Stimulated activated CD8-positive, alpha-beta memory T cell treated with anti-CD3 and anti-CD28 coated beads, Interleukin-12 subunit alpha, Interleukin-12 subunit beta, amount 100 ng/mL, for 24 hours (primary cell): Measurements from ENCODE around the gene RAB42.
"Not testable (repeated sequence)": the region's sequence is repeated elsewhere in the genome, so short reads cannot be mapped to it uniquely, and the experiment has no call there.

Source experiments
- DNase-seq: peaks from one replicate; pipeline ENCODE4 v3.0.0-alpha.2; 2020; ENCODE audit errors: extremely low read depth

RAB42 gene

GRCh38 chr1:28586585-28587391, 5.3 kb upstream of the RAB42 start:
- DNase-seq = not testable (repeated sequence)

- no peak for DNase-seq
These were observed 431 bp downstream of the RAB42 start for GRCh38 chr1:28592321-28593071.

GRCh38 chr1:28593988-28594356, 1.9 kb downstream of the RAB42 start:
- DNase-seq = not testable (repeated sequence)

GRCh38 chr1:28594686-28595411, 2.8 kb downstream of the RAB42 start:
- not testable (repeated sequence) for DNase-seq

- no peak for DNase-seq
These were observed 3.5 kb downstream of the RAB42 start for GRCh38 chr1:28595412-28596191.

- DNase-seq = not testable (repeated sequence)
These were observed 4.2 kb downstream of the RAB42 start for GRCh38 chr1:28596276-28596675.

- no peak for DNase-seq
These were observed 9.6 kb downstream of the RAB42 start for GRCh38 chr1:28601696-28602095.

GRCh38 chr1:28602536-28603439, 10.7 kb downstream of the RAB42 start:
- no peak for DNase-seq

- no peak for DNase-seq
These were observed 12.3 kb downstream of the RAB42 start for GRCh38 chr1:28604411-28604810.

- no peak for DNase-seq
These were observed 12.9 kb downstream of the RAB42 start for GRCh38 chr1:28604962-28605361.

- no peak for DNase-seq
These were observed 14.7 kb downstream of the RAB42 start for GRCh38 chr1:28606771-28607170.

- no peak for DNase-seq
These were observed 21.1 kb downstream of the RAB42 start for GRCh38 chr1:28613175-28613574.

- DNase-seq = no peak
These were observed 39.6 kb downstream of the RAB42 start for GRCh38 chr1:28631713-28632112.

GRCh38 chr1:28632560-28632959, 40.5 kb downstream of the RAB42 start:
- no peak for DNase-seq

- DNase-seq = no peak
These were observed 48.7 kb downstream of the RAB42 start for GRCh38 chr1:28640766-28641165.

- no peak for DNase-seq
These were observed 50.2 kb downstream of the RAB42 start for GRCh38 chr1:28642056-28642846.

GRCh38 chr1:28642847-28643635, 51.0 kb downstream of the RAB42 start, which contains the start of gene TAF12:
Gene TAF12 (minus strand): TSS chr1:28643067. CDS start chr1:28622081, 20,986 bp downstream.
- peak; percentile 77 for DNase-seq

- DNase-seq = no peak
These were observed 52.4 kb downstream of the RAB42 start for GRCh38 chr1:28644494-28644893.
